Motor neuron (in vitro differentiated cells): ENCODE data around the gene CDKL5. TPM values are rescaled to one million over a fixed set of nuclear protein-coding genes. Genes with fewer than 3 reads are reported as not detected.

Experiments
- ATAC-seq, 8 experiments: fragments of 200-7000 bp; cut with Tn5 transposase; replicated peaks in 6 of 8; 2 replicates each; pipeline ENCODE4 v1.8.0; 2021; ENCODE audit warnings: mild to moderate bottlenecking in 8 of 8, moderate library complexity in 8 of 8
- H3K27ac ChIP-seq, 2 donors: fragments of 250-450 bp; sonication (Bioruptor Pico); 2 replicates each; pipeline ENCODE4 v1.9.0; 2021; ENCODE audit warnings: antibody characterized with exemption in 2 of 2, mild to moderate bottlenecking in 2 of 2, moderate library complexity in 1 of 2
- H3K4me1 ChIP-seq, 2 donors: fragments of 250-450 bp; sonication (Bioruptor Pico); replicated peaks in 1 of 2; 2 replicates each; pipeline ENCODE4 v1.6.1; 2021; ENCODE audit warnings: antibody characterized with exemption in 2 of 2, mild to moderate bottlenecking in 2 of 2, moderate library complexity in 1 of 2
- H3K4me3 ChIP-seq, 5 donors: fragments of 250-450 bp; sonication (Bioruptor Pico); 2 replicates each; pipeline ENCODE4 v1.9.0; 2021; ENCODE audit warnings: antibody characterized with exemption in 5 of 5, mild to moderate bottlenecking in 5 of 5, moderate library complexity in 4 of 5
- WGBS, 10 experiments: fragments of 450-650 bp; shearing (Covaris generic); methylation state at CpG; one replicate each; pipeline ENCODE4 v1.0.0; 2022; 5-methylcytosine and 5-hydroxymethylcytosine counted together
- in situ Hi-C, 9 experiments: fragments of 400-800 bp; cut with MboI; loops; one replicate each; pipeline ENCODE4 v1.15.0; 2021; ENCODE audit warnings: low sequenced_read_pairs in 9 of 9, low pct_unique_long_range_greater_than_20kb in 2 of 9; ENCODE audit not compliant: unreplicated experiment in 9 of 9
- total RNA-seq, 8 experiments: library from RNA; unstranded; fragments of 300-600 nt; gene quantifications; 2 replicates each; pipeline versions ENCODE4 v1.2.3 to v1.2.4, GENCODE V29; 2022

The CDKL5 gene
- total RNA-seq, 8 experiments from 2014 or later, result 0.71 to 10.6 (median 7.5) TPM

DNA sequence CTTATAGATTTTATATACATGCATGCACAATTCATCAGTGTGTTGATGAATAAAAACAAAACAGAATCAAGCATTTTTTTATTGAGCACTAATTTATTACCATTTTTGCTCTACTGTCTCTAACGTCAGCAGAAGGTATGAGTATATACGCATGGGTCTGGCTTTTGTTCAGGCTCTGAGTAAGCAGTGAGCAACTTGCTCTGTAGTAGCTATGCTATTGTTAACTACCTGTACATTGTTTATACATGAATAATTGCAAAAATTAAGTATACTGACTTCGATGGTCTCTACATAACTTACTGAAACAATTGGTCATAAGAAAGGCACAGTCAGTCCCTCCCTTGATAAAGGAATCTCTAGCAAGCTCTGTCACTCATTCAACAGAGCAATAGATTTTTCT lies 123.6 kb downstream of the CDKL5 start:
- WGBS, 10 experiments, result 10 to 100% (median 73%) methylated on average over 1 to 3 of the region's 3 CpGs; no CpG with 5 or more reads in 2 of the 10 experiments
- no peak overlapping the region for H3K4me3 ChIP-seq
- no peaks in the 10 kb centered on the region for H3K4me1 ChIP-seq
- no peak for ATAC-seq
- no peak overlapping the region for H3K27ac ChIP-seq
- in situ Hi-C loops, result no loop called here

DNA sequence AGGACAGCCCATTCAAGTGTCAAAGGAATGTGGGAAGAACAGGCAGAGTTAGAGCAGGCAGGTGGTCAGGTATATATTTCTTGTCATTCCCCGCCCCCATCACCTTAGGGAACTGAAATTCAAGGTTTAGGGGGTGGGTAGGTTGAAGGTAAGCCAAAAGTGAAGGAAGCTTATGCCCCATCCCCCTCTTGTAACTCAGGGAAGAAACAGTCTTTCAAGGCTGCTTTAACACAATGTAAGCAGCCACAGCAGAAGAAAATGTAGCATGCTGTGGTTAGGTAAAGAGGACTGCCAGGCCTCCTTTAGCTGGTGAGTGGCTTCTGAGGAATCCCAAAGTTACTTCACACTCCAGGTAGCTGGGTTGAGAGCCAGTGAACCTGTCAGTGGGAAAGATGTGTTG lies 124.2 kb downstream of the CDKL5 start:
- 67% methylated on average over 1 of the region's 1 CpG; no CpG with 5 or more reads in 9 of the 10 experiments for WGBS, 10 experiments
- ATAC-seq, result no peak

DNA sequence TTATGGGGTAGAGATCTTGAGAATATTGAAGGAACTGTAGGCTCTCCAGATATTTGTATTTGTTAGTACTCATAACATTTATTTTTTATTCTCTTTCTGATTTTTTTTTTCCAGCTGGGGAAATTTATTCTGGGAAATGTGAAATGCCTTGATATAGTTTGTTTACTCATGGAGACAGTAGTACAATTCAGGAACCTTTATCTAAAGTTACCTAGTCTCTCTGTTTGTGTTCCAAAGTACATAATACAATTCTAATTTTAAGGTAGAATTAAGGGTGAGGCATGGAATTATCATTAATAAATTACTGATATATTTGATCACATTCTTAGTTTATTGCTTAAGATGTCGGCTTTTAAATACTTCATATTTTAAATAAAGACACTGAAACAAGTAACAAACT lies 132.5 kb downstream of the CDKL5 start:
- in situ Hi-C loops, result no loop called here
- 20 to 100% (median 100%) methylated on average over 1 of the region's 1 CpG; no CpG with 5 or more reads in 3 of the 10 experiments for WGBS, 10 experiments
- Histone ChIP-seq H3K4me1 (no peaks in the 10 kb centered on the region), H3K4me3 (no peak overlapping the region), H3K27ac (no peak overlapping the region)
- ATAC-seq, result no peak

More for the DNA sequence above, 124.2 kb downstream of the CDKL5 start:
- in situ Hi-C loops, result no loop called here
- H3K4me1 ChIP-seq, result no peaks in the 10 kb centered on the region
- H3K27ac ChIP-seq, result no peak overlapping the region
- no peak overlapping the region for H3K4me3 ChIP-seq

DNA sequence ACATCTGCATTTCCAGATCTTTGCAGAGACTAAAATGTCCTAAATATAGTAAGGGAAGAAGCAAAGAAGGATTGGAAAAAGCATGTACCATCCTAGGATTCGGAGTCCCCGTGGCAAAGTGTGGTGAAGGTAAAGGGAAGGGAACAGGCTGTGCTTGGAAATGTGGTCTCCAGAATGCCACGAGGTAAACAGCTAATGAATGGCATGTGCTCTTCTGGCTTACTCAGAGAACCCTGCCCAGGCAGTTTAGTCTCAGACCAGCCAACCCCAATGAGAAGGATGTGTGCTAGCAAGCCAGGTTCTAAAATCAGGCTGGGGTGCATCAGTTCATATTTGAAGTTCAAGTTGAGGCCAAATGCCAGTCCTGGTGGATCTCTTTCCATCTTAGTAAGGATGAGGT lies 133.4 kb downstream of the CDKL5 start:
- 0 to 80% (median 40%) methylated on average over 1 to 2 of the region's 3 CpGs; no CpG with 5 or more reads in 6 of the 10 experiments for WGBS, 10 experiments
- Histone ChIP-seq H3K4me3 (no peak overlapping the region), H3K27ac (no peak overlapping the region), H3K4me1 (no peaks in the 10 kb centered on the region)
- ATAC-seq, result no peak
- in situ Hi-C loops, result no loop called here

DNA sequence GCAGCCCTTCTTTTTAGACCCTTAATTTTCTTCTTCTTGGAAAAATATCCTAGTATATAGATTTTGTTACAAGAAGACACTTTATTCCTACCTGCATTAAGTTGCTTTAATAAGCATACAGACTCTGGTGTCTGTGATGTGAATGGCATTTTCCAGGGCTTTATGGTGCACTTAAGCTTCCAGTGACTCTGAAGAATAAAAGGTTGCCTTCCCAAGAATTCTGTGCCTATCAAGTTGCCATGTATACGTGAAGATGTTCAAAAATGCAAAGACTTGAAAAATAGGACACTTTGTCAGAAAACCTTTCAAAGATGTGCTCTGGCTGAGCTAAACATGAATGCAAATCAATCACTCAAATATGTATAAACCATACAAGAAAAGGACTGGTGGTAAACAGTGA lies 135.6 kb downstream of the CDKL5 start:
- Histone ChIP-seq H3K27ac (no peak overlapping the region), H3K4me3 (no peak overlapping the region), H3K4me1 (no peaks in the 10 kb centered on the region)
- no peak for ATAC-seq
- in situ Hi-C loops, result no loop called here
- 45 to 100% (median 72%) methylated on average over 1 of the region's 1 CpG; no CpG with 5 or more reads in 4 of the 10 experiments for WGBS, 10 experiments

DNA sequence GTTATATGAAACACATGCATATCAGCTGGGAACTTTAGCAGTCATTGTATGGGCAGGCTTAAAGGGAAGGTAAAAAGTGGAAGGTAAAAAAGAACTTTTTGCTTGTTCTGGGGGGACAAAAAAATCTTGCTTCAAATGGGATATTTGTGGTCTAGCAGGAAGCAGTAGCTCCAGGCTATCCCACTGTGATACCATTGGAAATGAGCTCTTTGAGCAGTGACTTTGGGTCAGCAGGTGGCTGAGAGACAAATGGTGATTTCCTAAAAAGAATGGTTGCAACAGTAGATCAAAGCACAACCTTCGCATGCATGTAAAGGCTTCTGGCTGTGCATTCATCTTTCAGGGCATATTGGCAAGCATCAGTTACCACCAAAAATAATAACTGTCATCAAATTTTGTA lies 140.3 kb downstream of the CDKL5 start:
- no peak overlapping the region for H3K4me3 ChIP-seq
- no peaks in the 10 kb centered on the region for H3K4me1 ChIP-seq
- no peak for ATAC-seq
- WGBS, 10 experiments, result 50 to 80% methylated on average over 1 of the region's 1 CpG; no CpG with 5 or more reads in 8 of the 10 experiments
- in situ Hi-C loops, result no loop called here
- H3K27ac ChIP-seq, result no peak overlapping the region

DNA sequence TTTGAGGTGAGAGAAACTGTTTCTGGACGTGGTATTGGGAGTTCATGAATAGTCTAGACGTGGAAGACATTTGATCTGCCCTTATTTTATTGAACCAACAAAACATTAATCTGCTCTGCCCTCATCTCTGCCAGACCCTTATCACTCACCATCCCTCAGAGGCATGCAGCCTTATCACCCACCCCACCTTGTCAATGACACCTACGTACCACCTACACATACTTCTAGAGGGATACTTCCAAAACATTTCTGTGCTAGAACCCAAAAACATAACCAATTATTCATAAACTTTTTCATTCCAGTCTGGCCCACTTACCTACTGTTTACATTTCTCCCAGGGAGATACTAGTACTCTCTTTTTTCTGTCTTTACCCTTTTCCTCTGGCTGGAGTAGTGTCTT lies 141.3 kb downstream of the CDKL5 start:
- Histone ChIP-seq H3K4me1 (no peaks in the 10 kb centered on the region), H3K27ac (no peak overlapping the region), H3K4me3 (no peak overlapping the region)
- in situ Hi-C loops, result no loop called here
- no peak for ATAC-seq
- 20 to 49% methylated on average over 1 to 2 of the region's 3 CpGs; no CpG with 5 or more reads in 8 of the 10 experiments for WGBS, 10 experiments

DNA sequence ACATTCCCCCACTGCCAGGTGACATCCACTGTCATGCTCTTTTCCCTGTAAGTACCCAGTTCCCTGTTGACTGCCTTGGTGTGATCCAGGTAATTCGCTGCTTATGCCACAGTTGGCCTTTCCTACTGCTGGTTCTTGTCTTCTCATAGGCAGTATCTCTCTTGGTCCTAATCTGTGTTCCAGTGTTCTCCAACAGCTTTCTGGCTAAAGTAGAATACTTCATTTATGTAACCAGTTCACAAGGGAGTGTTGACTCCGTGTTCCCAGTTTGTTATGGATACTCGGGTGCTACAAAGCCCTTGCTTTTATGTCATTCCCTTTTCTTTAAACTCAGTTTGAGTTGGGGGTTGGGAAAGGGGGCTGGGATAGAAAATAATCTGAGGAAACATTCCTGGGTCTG lies 148.1 kb downstream of the CDKL5 start:
- in situ Hi-C loops, result no loop called here
- no peak overlapping the region for H3K4me3 ChIP-seq
- H3K27ac ChIP-seq, result no peak overlapping the region
- no peak for ATAC-seq
- no peaks in the 10 kb centered on the region for H3K4me1 ChIP-seq
- 50 to 84% (median 75%) methylated on average over 1 to 3 of the region's 3 CpGs; no CpG with 5 or more reads in 6 of the 10 experiments for WGBS, 10 experiments

DNA sequence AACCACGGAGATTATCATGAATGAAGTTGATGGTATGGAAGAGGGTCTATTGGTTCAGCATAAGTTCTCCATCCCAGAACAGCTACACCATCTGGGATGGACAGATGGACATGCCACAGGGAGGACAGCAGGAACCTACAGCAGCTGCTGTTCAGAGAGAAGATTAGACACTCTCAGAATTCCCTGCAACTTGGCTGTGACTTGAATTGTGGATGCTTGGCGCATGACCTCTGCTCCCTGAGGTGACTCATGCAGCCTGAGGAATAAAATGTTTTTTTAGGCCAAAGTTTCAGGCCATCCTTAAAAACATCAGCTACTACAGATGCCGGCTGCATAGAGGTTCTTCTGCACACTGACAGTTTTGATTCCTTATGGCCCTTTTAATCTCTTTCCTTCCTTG lies 149.2 kb downstream of the CDKL5 start:
- ATAC-seq, result no peak
- in situ Hi-C loops, result no loop called here

DNA sequence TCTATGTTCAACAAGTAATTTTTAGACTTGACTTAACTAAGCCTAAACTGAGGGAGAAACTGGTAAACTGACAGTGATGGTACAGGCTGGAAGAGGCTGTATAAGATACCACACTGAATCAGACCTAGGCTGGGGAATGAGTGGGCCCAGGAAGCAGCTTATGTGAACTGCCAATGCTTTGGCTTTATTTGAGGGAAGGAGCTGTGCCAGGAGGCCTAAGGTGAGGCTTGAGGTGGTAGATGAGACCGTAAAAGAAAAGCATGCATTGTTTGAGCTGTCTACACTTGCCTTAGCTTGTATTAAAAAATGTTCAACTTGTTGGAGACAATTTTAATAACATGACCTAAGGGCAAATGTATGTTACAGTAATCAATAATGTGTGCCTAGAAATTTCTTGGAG lies 150.3 kb downstream of the CDKL5 start:
- ATAC-seq, result no peak
- H3K4me1 ChIP-seq, result no peaks in the 10 kb centered on the region
- no peak overlapping the region for H3K27ac ChIP-seq
- no peak overlapping the region for H3K4me3 ChIP-seq
- in situ Hi-C loops, result no loop called here
- 29 to 83% methylated on average over 1 of the region's 1 CpG; no CpG with 5 or more reads in 8 of the 10 experiments for WGBS, 10 experiments

More for the DNA sequence above, 149.2 kb downstream of the CDKL5 start:
- Histone ChIP-seq H3K27ac (no peak overlapping the region), H3K4me3 (no peak overlapping the region), H3K4me1 (no peaks in the 10 kb centered on the region)
- 13 to 17% methylated on average over 1 to 2 of the region's 3 CpGs; no CpG with 5 or more reads in 8 of the 10 experiments for WGBS, 10 experiments

DNA sequence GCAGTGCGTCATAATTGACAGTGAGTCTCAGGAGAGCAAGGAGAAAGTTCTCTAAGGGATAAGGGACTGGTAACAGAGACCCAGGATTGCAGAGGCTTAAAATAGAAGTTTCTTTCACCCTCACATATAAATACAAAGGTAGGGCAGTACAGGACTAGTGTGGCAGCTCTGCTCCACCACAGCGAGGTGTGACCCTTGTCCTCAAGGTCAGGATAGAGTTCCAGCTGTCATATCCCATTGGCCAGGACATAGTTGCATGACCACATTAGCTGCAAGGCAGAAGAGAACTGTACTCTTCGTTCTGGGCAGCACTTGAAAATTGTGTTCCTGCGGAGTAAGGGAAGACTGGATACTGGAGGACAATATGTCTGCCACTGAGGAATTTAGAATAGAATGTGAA lies 152.0 kb downstream of the CDKL5 start:
- Histone ChIP-seq H3K27ac (no peak overlapping the region), H3K4me1 (no peaks in the 10 kb centered on the region), H3K4me3 (no peak overlapping the region)
- 40 to 90% (median 83%) methylated on average over 1 to 3 of the region's 4 CpGs; no CpG with 5 or more reads in 5 of the 10 experiments for WGBS, 10 experiments
- in situ Hi-C loops, result no loop called here
- ATAC-seq, result no peak

DNA sequence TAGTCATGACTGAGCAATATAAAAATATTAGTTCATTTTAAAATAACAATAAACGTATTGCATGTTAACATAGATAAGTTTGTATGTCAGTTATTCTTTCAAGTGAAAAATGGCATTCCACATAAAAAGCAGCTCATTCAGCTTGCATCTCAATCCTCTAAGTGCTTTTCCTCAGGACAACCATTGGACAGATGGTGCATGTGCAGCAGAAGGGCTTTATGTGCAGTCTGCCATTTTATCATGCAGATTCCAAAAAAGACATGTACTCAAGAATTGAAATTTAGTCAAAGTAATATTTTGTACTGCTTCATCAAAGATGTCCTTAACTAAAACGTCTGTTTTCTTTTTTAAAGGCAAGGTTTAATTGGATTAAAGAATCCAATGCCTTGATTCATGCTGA lies 153.1 kb downstream of the CDKL5 start:
- in situ Hi-C loops, result no loop called here
- no peak for ATAC-seq
- Histone ChIP-seq H3K4me1 (no peaks in the 10 kb centered on the region), H3K27ac (no peak overlapping the region), H3K4me3 (no peak overlapping the region)
- 31 to 100% (median 68%) methylated on average over 1 to 2 of the region's 2 CpGs; no CpG with 5 or more reads in 4 of the 10 experiments for WGBS, 10 experiments

DNA sequence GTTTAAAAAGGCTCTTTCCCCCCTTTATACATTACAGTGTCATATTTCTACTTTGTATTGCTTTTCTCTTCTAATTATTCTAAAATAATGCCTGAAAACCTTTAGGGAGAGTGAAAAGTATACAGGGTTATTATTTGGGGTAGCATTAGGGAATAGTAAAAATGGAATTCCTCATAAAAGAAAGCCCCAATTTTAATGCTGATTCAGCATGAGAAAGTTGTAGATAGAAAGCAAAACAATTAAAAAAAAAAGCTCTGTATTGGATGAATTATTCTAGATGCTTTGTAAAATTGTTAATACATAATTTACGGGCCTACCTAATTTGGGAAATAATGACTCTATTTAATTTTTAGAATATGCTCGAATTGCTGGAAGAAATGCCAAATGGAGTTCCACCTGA lies 154.1 kb downstream of the CDKL5 start:
- Histone ChIP-seq H3K4me1 (no peaks in the 10 kb centered on the region), H3K4me3 (no peak overlapping the region), H3K27ac (no peak overlapping the region)
- in situ Hi-C loops, result no loop called here
- 65 to 100% (median 83%) methylated on average over 1 to 2 of the region's 2 CpGs; no CpG with 5 or more reads in 3 of the 10 experiments for WGBS, 10 experiments
- ATAC-seq, result no peak

DNA sequence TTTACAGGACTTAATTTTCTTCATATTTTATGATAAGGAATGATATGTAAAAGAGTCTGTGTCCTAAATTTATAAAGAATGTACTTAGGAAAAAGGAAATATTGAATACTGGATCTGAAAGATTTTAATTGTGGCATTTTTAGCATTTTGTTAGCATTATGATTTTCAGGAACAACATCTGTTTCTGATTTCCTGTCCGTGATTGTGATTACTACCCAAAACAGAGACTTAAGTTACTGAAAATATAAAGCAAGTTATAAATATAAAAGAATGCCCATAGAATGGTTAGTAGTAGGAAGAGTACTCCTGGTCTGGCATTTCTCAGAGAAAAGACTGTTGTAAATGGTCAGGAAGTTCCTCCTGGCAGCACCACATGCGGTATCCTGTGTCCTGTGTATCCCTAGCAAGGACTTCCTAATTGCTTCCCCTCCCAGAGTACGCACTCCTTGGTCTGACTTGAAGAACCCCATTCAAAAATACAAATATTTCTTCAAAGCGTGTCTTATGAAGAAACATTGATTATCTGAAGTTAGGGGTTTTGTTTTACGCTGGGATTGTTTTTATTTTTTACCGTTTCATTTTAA lies 157.6 kb downstream of the CDKL5 start:
- in situ Hi-C loops, result no loop called here
- H3K4me1 ChIP-seq, result no peaks in the 10 kb centered on the region
- no peak overlapping the region for H3K4me3 ChIP-seq
- no peak overlapping the region for H3K27ac ChIP-seq
- WGBS, 10 experiments, result 0 to 100% (median 63%) methylated on average over 1 to 6 of the region's 6 CpGs; no CpG with 5 or more reads in 3 of the 10 experiments
- no peak for ATAC-seq
